ENCODE data around the gene AGGF1.

- no peak for TF ChIP-seq POLR2A (IDR thresholded peaks at IDR 0.05)
- no peak for TF ChIP-seq CTCF (IDR thresholded peaks at IDR 0.05)
These were observed 1.7 kb downstream of the AGGF1 start for GRCh38 chr5:77031891-77032290.

Measured in adrenal gland (tissue), 5 donors.